HepG2 (cell line): ENCODE results near the gene PKD1L1. TPM values are rescaled to one million over a fixed set of nuclear protein-coding genes. Genes with fewer than 3 reads are reported as not detected.

ENCODE experiments used
- ATAC-seq: fragments of 200-7000 bp; cut with Tn5 transposase; 3 replicates; pipeline ENCODE4 v1.9.1; 2020; ENCODE audit warnings: mild to moderate bottlenecking, moderate library complexity
- BruUV-seq: library from RNA; stranded (reverse); fragments of 400-500 nt; replicated peaks from 2 replicates; lab custom pipeline; 2021; lab: Mats Ljungman, UMichigan
- CTCF ChIA-PET: fragments of 300-600 bp; formaldehyde crosslinking; extraction: SDS; loops from one replicate; lab custom pipeline; 2021; ENCODE audit warnings: low total read pairs, inconsistent platforms, low intra/inter-chr PET ratio; lab: Yijun Ruan, JAX
- POLR2A ChIA-PET: fragments of 350-600 bp; sonication (Branson Sonifier 250); formaldehyde crosslinking; loops from one replicate; lab custom pipeline; 2020; ENCODE audit warnings: antibody characterized with exemption, inconsistent platforms; lab: Yijun Ruan, JAX
- DNase-seq: peaks from one replicate; pipeline ENCODE4 v3.0.0-alpha.2; 2015; ENCODE audit warnings: low spot score
- FAIRE-seq: peaks from 3 replicates; lab custom pipeline; 2011; peaks lifted over from hg19 to GRCh38; lab: Jason Lieb, UNC
- H2AFZ ChIP-seq: one replicate; pipeline ENCODE4 v1.6.1; 2011; ENCODE audit warnings: low read length, inconsistent platforms
- H3K27ac ChIP-seq: fragments of 300-600 bp; 3 replicates; pipeline ENCODE4 v1.8.0; 2011; ENCODE audit warnings: mixed run types, mild to moderate bottlenecking, mixed read lengths, low read length, inconsistent platforms; ENCODE audit not compliant: insufficient read depth; ENCODE audit errors: extremely low read length
- H3K27me3 ChIP-seq, 2 experiments: fragments of 200-600 bp in 1 of 2; 2 replicates in 1 of 2; 3 replicates in 1 of 2; pipeline versions ENCODE4 v1.6.0 to v1.8.0; 2011; ENCODE audit warnings: low read length in 2 of 2, mild to moderate bottlenecking in 2 of 2, moderate library complexity in 2 of 2, inconsistent platforms in 1 of 2; ENCODE audit not compliant: insufficient read depth in 2 of 2, control insufficient read depth in 1 of 2
- H3K36me3 ChIP-seq, 2 experiments: fragments of 200-600 bp in 1 of 2; replicated peaks in 1 of 2; 2 replicates in 1 of 2; 3 replicates in 1 of 2; pipeline versions ENCODE4 v1.5.1 to v1.8.0; 2011; ENCODE audit warnings: low read length in 2 of 2, inconsistent platforms in 1 of 2; ENCODE audit not compliant: insufficient read depth in 2 of 2, control insufficient read depth in 1 of 2
- H3K4me1 ChIP-seq: 2 replicates; pipeline ENCODE4 v1.5.1; 2012; ENCODE audit warnings: low read length, inconsistent platforms; ENCODE audit not compliant: insufficient read depth
- H3K4me2 ChIP-seq: 2 replicates; pipeline ENCODE4 v1.6.0; 2011; ENCODE audit warnings: low read depth, low read length, inconsistent platforms
- H3K4me3 ChIP-seq, 3 experiments: fragments of 200-600 bp in 1 of 3; sonication (generic), shearing (Covaris generic) in 1 of 3; replicated peaks in 1 of 3; 2 replicates each; pipeline ENCODE4 v1.5.1; 2011 to 2016; ENCODE audit warnings: low read length in 3 of 3, inconsistent platforms in 2 of 3, low read depth in 2 of 3, mild to moderate bottlenecking in 2 of 3, control low read depth in 1 of 3, mixed read lengths in 1 of 3; ENCODE audit not compliant: insufficient read depth in 1 of 3
- H3K79me2 ChIP-seq: one replicate; pipeline ENCODE4 v1.6.1; 2011; ENCODE audit warnings: low read length, inconsistent platforms; ENCODE audit not compliant: insufficient read depth
- H3K9ac ChIP-seq: 2 replicates; pipeline ENCODE4 v1.6.0; 2011; ENCODE audit warnings: mild to moderate bottlenecking, low read depth, low read length, inconsistent platforms; ENCODE audit not compliant: insufficient read depth
- H3K9me3 ChIP-seq: 2 replicates; pipeline ENCODE4 v1.5.1; 2012; ENCODE audit warnings: mild to moderate bottlenecking, low read length
- H4K20me1 ChIP-seq: 2 replicates; pipeline ENCODE4 v1.6.0; 2011; ENCODE audit warnings: inconsistent platforms, mild to moderate bottlenecking, low read length, moderate library complexity; ENCODE audit not compliant: insufficient read depth
- ARHGAP35 ChIP-seq: sonication (generic); formaldehyde crosslinking; IDR thresholded peaks from 2 replicates; pipeline ENCODE4 v1.9.0; 2022; ENCODE audit warnings: mild to moderate bottlenecking, inconsistent platforms, moderate library complexity, missing genetic modification reagents, borderline replicate concordance
- ATAD3A ChIP-seq: sonication (generic); formaldehyde crosslinking; IDR thresholded peaks from 2 replicates; pipeline ENCODE4 v1.4.0; 2020; ENCODE audit warnings: missing genetic modification reagents
- RARA ChIP-seq: IDR thresholded peaks from 2 replicates; pipeline ENCODE4 v1.6.1; 2016; ENCODE audit warnings: missing genetic modification reagents, missing compliant biosample characterization
- REXO4 ChIP-seq: sonication (generic); formaldehyde crosslinking; IDR thresholded peaks from 2 replicates; pipeline ENCODE4 v1.8.0; 2022; ENCODE audit warnings: missing genetic modification reagents, mild to moderate bottlenecking, borderline replicate concordance
- SALL1 ChIP-seq: sonication (generic); formaldehyde crosslinking; IDR thresholded peaks from 2 replicates; pipeline ENCODE4 v1.8.0; 2022; ENCODE audit warnings: mild to moderate bottlenecking, missing genetic modification reagents
- SYNCRIP ChIP-seq: fragments of 200-400 bp; formaldehyde crosslinking; IDR thresholded peaks from 2 replicates; pipeline ENCODE4 v1.6.1; 2018; ENCODE audit warnings: mild to moderate bottlenecking, low read depth, low read length; ENCODE audit not compliant: insufficient read depth
- TBX2 ChIP-seq: sonication (generic); formaldehyde crosslinking; IDR thresholded peaks from 2 replicates; pipeline ENCODE4 v1.5.0; 2020; ENCODE audit warnings: missing genetic modification reagents, mild to moderate bottlenecking, borderline replicate concordance
- ZNF142 ChIP-seq: sonication (generic); formaldehyde crosslinking; IDR thresholded peaks from 2 replicates; pipeline ENCODE4 v1.4.0; 2020; ENCODE audit warnings: missing genetic modification reagents
- ZNF329 ChIP-seq: sonication (generic); formaldehyde crosslinking; IDR thresholded peaks from 2 replicates; pipeline ENCODE4 v1.9.0; 2021; ENCODE audit warnings: low read depth, mild to moderate bottlenecking, missing genetic modification reagents
- WGBS: methylation state at CpG from one replicate; pipeline ENCODE4 v1.1.6; 2017; ENCODE audit warnings: low lambda C conversion rate; 5-methylcytosine and 5-hydroxymethylcytosine counted together
- in situ Hi-C: cut with HindIII; loops from 2 replicates; pipeline ENCODE4 v1.10.0; 2017; ENCODE audit warnings: low pct_unique_long_range_greater_than_20kb; ENCODE audit not compliant: extremely low pct_ligation_motif_present
- intact Hi-C: fragments of 100-400 bp; cut with micrococcal nuclease; formaldehyde crosslinking; loops from one replicate; pipeline ENCODE4 v1.10.0; 2022; ENCODE audit not compliant: unreplicated experiment
- polyA plus RNA-seq, 8 experiments: library from polyadenylated mRNA; depleted of rRNA in 3 of 8; stranded (reverse) in 7 of 8; unstranded in 1 of 8; fragments of >200 nt; fragmentation: Illumina TruSeq in 4 of 8; extraction: Trizol in 4 of 8; gene quantifications; 2 replicates each; pipeline versions ENCODE4 v1.2.1 to v1.2.3, GENCODE V29; 2011 to 2016; ENCODE audit warnings: low read depth in 4 of 8, missing spikeins in 1 of 8, mixed read lengths in 1 of 8; ENCODE audit not compliant: insufficient read depth in 1 of 8
- total RNA-seq, 5 experiments: library from RNA; depleted of rRNA; stranded (reverse); fragments of >200 nt; fragmentation: Illumina TruSeq; extraction: Trizol; gene quantifications; 2 replicates each; pipeline ENCODE4 v1.2.3, GENCODE V29; 2016; ENCODE audit warnings: low read depth in 1 of 5

Gene PKD1L1
- total and polyA plus RNA-seq, 2 of the 13 experiments (the other 11 are each of a cell fraction or from before 2014, with no cell fraction given) = 0.01 TPM; not detected in 1

GRCh38 chr7:47935336-47935735 is 12.9 kb downstream of the PKD1L1 start (continued):
- TF ChIP-seq SYNCRIP (no peak), REXO4 (no peak)

GRCh38 chr7:47934831-47935230 is 13.4 kb downstream of the PKD1L1 start:
- no peak overlapping the region for H2AFZ ChIP-seq
- FAIRE-seq = no peak
- peaks cover 0 to 1% of the 10 kb centered on the region in 2 experiments; a peak in 2 of 5 replicates for H3K27me3 ChIP-seq
- 36% methylated on average over 6 of the region's 6 CpGs for WGBS
- ATAC-seq = no peak
- no peak overlapping the region for H3K9ac ChIP-seq
- H3K4me2 ChIP-seq = no peak overlapping the region
- in situ Hi-C loops = loop anchor here (5.0 kb wide), 1 partner anchor 177 kb away; no protein-coding TSS in a partner anchor
- no peak overlapping the region for H3K4me3 ChIP-seq
- TF ChIP-seq ATAD3A (CRISPR knock-in tag) (no peak), RARA (no peak), ZNF142 (CRISPR knock-in tag) (no peak), TBX2 (no peak), ARHGAP35 (CRISPR knock-in tag) (no peak), SALL1 (no peak), ZNF329 (no peak)
- intact Hi-C loops = no loop called here
- no peaks in the 10 kb centered on the region for H3K79me2 ChIP-seq
- ChIA-PET POLR2A (no interaction called here), CTCF (no interaction called here)
- no TSS peak for BruUV-seq
- DNase-seq = no peak
- H3K9me3 ChIP-seq = no peaks in the 10 kb centered on the region
- H3K36me3 ChIP-seq = no peaks in the 10 kb centered on the region
- H4K20me1 ChIP-seq = no peaks in the 10 kb centered on the region
- no peaks in the 10 kb centered on the region for H3K4me1 ChIP-seq
- H3K27ac ChIP-seq = no peak overlapping the region
